Lower leg skin (tissue), 4 donors: ENCODE results near the gene ATF7. TPM values are rescaled to one million over a fixed set of nuclear protein-coding genes. Genes with fewer than 3 reads are reported as not detected.

Experiments used
- DNase-seq, 2 donors: peaks; one replicate each; pipeline ENCODE4 v3.0.0-alpha.2; 2019; ENCODE audit warnings: low spot score in 2 of 2
- H3K4me3 ChIP-seq: fragments of 200-600 bp; sonication (generic); 2 replicates; pipeline ENCODE4 v1.5.1; 2017; ENCODE audit warnings: mild to moderate bottlenecking, low read depth; ENCODE audit not compliant: poor library complexity, severe bottlenecking
- POLR2A ChIP-seq, 2 donors: fragments of 450-650 bp; IDR thresholded peaks; one replicate each; pipeline ENCODE4 v1.6.1; 2016 to 2017; ENCODE audit warnings: antibody characterized with exemption in 2 of 2, mild to moderate bottlenecking in 1 of 2, moderate library complexity in 1 of 2
- WGBS, 2 donors: methylation state at CpG; one replicate each; pipeline ENCODE4 v1.1.5; 2018; 5-methylcytosine and 5-hydroxymethylcytosine counted together
- intact Hi-C: fragments of 100-400 bp; cut with DNase I; formaldehyde crosslinking; loops from one replicate; pipeline ENCODE4 v1.15.0; 2023; ENCODE audit warnings: low total_unique reads
- total RNA-seq, 4 donors: library from RNA; depleted of rRNA; stranded (reverse); fragments of >200 nt; gene quantifications; one replicate each; pipeline ENCODE4 v1.1.0, GENCODE V29; 2016
- TF ChIP-seq, protein P1 (sequence below), 3 donors: fragments of 450-650 bp; IDR thresholded peaks; one replicate each; pipeline ENCODE4 v1.5.1; 2016; ENCODE audit warnings: antibody characterized with exemption in 3 of 3, mild to moderate bottlenecking in 3 of 3, moderate library complexity in 2 of 3

ATF7 gene
- total RNA-seq, 4 donors from 2014 or later, result 25.1 to 34.4 (median 29.0) TPM

DNA sequence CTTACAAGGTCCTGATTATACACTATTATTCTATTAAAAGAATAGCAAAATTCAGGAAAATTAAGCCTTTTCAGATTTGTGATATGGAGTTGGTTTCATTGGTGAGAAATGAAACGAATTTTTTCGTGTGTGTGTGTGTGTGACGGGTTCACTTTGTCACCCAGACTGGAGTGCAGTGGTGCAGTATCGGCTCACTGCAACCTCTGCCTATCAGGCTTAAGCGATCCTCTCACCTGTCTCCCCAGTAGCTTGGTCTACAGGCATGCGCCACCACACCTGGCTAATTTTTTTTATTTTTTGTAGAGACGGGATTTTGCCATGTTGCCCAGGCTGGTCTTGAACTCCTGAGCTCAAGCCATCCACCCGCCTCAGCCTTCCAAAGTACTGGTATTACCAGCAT, 164.6 kb downstream of the ATF7 start:
- TF ChIP-seq, protein P1, sequence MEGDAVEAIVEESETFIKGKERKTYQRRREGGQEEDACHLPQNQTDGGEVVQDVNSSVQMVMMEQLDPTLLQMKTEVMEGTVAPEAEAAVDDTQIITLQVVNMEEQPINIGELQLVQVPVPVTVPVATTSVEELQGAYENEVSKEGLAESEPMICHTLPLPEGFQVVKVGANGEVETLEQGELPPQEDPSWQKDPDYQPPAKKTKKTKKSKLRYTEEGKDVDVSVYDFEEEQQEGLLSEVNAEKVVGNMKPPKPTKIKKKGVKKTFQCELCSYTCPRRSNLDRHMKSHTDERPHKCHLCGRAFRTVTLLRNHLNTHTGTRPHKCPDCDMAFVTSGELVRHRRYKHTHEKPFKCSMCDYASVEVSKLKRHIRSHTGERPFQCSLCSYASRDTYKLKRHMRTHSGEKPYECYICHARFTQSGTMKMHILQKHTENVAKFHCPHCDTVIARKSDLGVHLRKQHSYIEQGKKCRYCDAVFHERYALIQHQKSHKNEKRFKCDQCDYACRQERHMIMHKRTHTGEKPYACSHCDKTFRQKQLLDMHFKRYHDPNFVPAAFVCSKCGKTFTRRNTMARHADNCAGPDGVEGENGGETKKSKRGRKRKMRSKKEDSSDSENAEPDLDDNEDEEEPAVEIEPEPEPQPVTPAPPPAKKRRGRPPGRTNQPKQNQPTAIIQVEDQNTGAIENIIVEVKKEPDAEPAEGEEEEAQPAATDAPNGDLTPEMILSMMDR (IDR thresholded peaks at IDR 0.05), result no peak
- no peak for TF ChIP-seq POLR2A (IDR thresholded peaks at IDR 0.05)
- no peak for DNase-seq
- intact Hi-C loops, result loop anchor here (10.0 kb wide), 1 partner anchor 53 kb away; no protein-coding TSS in a partner anchor
- no peak overlapping the region for H3K4me3 ChIP-seq
- WGBS, 2 donors, result 89 to 90% methylated on average over 8 of the region's 8 CpGs

DNA sequence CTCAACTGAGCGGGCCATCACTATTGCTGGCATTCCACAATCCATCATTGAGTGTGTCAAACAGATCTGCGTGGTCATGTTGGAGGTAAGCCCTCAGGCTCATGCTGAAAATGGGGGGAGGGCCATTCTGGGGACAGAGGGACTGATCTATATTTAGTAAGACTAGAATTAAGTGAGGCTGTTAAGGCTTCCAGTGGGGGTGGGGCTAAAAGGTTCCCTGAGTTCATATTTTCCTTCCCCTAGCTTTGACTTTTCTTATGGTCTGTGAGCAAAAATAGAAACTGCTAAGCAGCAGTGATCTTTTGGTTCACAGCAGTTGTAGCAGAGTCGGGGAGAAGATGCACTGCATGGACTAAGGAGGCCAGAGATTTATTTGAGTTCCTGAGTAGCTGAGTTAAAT, 165.1 kb downstream of the ATF7 start:
- no peak for TF ChIP-seq POLR2A (IDR thresholded peaks at IDR 0.05)
- TF ChIP-seq, protein P1 (IDR thresholded peaks at IDR 0.05), result no peak
- no peak overlapping the region for H3K4me3 ChIP-seq
- intact Hi-C loops, result loop anchor here (10.0 kb wide), 1 partner anchor 54 kb away; no protein-coding TSS in a partner anchor
- no peak for DNase-seq
- 78 to 87% methylated on average over 3 of the region's 3 CpGs for WGBS, 2 donors

DNA sequence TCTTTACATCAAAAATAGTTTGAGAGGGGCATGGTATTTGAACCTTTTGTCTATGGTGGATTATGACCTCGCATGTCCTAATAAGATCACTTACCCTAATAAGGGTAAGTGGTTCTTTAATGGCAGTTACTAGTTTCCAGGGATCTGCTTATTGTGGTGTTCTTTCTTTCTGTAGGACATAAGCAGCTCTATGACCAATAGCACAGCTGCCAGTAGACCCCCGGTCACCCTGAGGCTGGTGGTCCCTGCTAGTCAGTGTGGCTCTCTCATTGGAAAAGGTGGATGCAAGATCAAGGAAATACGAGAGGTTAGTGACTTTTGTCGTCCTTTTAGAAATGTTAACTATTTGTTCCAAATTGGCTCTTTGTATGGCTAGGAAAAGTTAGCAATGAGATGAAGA, 167.1 kb downstream of the ATF7 start:
- no peak for DNase-seq
- TF ChIP-seq, protein P1 (IDR thresholded peaks at IDR 0.05), result no peak
- no peak for TF ChIP-seq POLR2A (IDR thresholded peaks at IDR 0.05)
- 73 to 77% methylated on average over 4 of the region's 4 CpGs for WGBS, 2 donors
- intact Hi-C loops, result no loop called here
- no peak overlapping the region for H3K4me3 ChIP-seq

Other genes with a start within 250 kb of the ATF7 start
- 100 to 1,000 TPM in 2 of 4 donors, 10 to 100 TPM in 2; 89.6 to 111 (median 100) TPM for gene SP1, start 246.2 kb downstream of the ATF7 start, total RNA-seq
- under 1 TPM in 1 of 4 donors, not detected in 3; 0.62 TPM for gene AMHR2, start 202.5 kb downstream of the ATF7 start, total RNA-seq
- 10 to 100 TPM; 33.2 to 62.6 (median 49.9) TPM for gene PRR13, start 184.6 kb downstream of the ATF7 start, total RNA-seq
- 100 to 1,000 TPM; 343 to 507 (median 389) TPM for gene PCBP2, start 174.3 kb downstream of the ATF7 start, total RNA-seq
- 10 to 100 TPM in 2 of 4 donors, 1 to 10 TPM in 2; 6.4 to 12.8 (median 9.4) TPM for gene MAP3K12, start 126.9 kb downstream of the ATF7 start, total RNA-seq
- gene TARBP2, start 125.1 kb downstream of the ATF7 start, total RNA-seq, result 10 to 100 TPM; 25.9 to 34.1 (median 31.0) TPM
- not detected for gene NPFF, start 118.9 kb downstream of the ATF7 start, total RNA-seq
- 100 to 1,000 TPM; 214 to 533 (median 318) TPM for gene ATP5MC2, start 49.7 kb upstream of the ATF7 start, total RNA-seq
- 100 to 1,000 TPM; 313 to 432 (median 391) TPM for gene CALCOCO1, start 101.1 kb upstream of the ATF7 start, total RNA-seq
- gene CISTR, start 125.6 kb upstream of the ATF7 start, total RNA-seq, result not detected